NT2/D1 (cell line): ENCODE results near the gene PRAC1.

Experiments used
- SUZ12 ChIP-seq: IDR thresholded peaks from 2 replicates; pipeline ENCODE4 v1.6.1; 2011; ENCODE audit not compliant: insufficient read length, insufficient read depth; ENCODE audit errors: extremely low read depth
- ZNF274 ChIP-seq: IDR thresholded peaks from 2 replicates; pipeline ENCODE4 v1.6.1; 2011; ENCODE audit warnings: mild to moderate bottlenecking, low read depth, low read length

GRCh38 chr17:48760411-48760810, 38.1 kb upstream of the PRAC1 start:
- TF ChIP-seq ZNF274 (no peak), SUZ12 (no peak)
